ENCODE data around the gene SUN2.

GRCh38 chr22:38751422-38752346 lies 4.1 kb downstream of the SUN2 start:
- TF ChIP-seq EZH2 (IDR thresholded peaks at IDR 0.05; ENCODE audit: borderline replicate concordance, low read depth, low read length, severe bottlenecking), result no peak
- TF ChIP-seq CTCF (IDR thresholded peaks at IDR 0.05; ENCODE audit: extremely low read depth in 1 of 2, insufficient read depth in 1 of 2, low read depth in 1 of 2, low read length in 2 of 2), result no peak
- TF ChIP-seq POLR2A (IDR thresholded peaks at IDR 0.05; ENCODE audit: low read depth, low read length), result no peak
- no peak for TF ChIP-seq POLR2AphosphoS5 (IDR thresholded peaks at IDR 0.05; ENCODE audit: insufficient read depth, low read depth, low read length)
- no peak for TF ChIP-seq FOS (IDR thresholded peaks at IDR 0.05; ENCODE audit: borderline replicate concordance, insufficient read depth, low read length)
